AG09309 (cell line): Measurements from ENCODE around the gene KIF1B.

Experiments used
- DNase-seq: peaks from one replicate; pipeline ENCODE4 v3.0.0-alpha.2; 2010; ENCODE audit warnings: low read depth
- H3K4me3 ChIP-seq: 2 replicates; pipeline ENCODE4 v1.5.1; 2011; ENCODE audit warnings: mild to moderate bottlenecking, low read depth, low read length, moderate library complexity; ENCODE audit not compliant: control insufficient read depth
- CTCF ChIP-seq: IDR thresholded peaks from 2 replicates; pipeline ENCODE4 v1.5.1; 2011; ENCODE audit warnings: mild to moderate bottlenecking, low read depth, low read length, inconsistent platforms; ENCODE audit not compliant: insufficient read depth, control insufficient read depth; ENCODE audit errors: missing control alignments

The KIF1B gene

GRCh38 chr1:10271090-10271489 lies 60.7 kb downstream of the KIF1B start:
- no peak for TF ChIP-seq CTCF

GRCh38 chr1:10271869-10272268 lies 61.5 kb downstream of the KIF1B start:
- no peak for DNase-seq
- TF ChIP-seq CTCF = no peak
- H3K4me3 ChIP-seq = no peak overlapping the region

More at GRCh38 chr1:10271090-10271489, 60.7 kb downstream of the KIF1B start:
- H3K4me3 ChIP-seq = no peak overlapping the region
- no peak for DNase-seq

GRCh38 chr1:10272274-10272673 lies 61.9 kb downstream of the KIF1B start:
- no peak overlapping the region for H3K4me3 ChIP-seq
- DNase-seq = no peak
- TF ChIP-seq CTCF = no peak

GRCh38 chr1:10278880-10279279 lies 68.5 kb downstream of the KIF1B start:
- H3K4me3 ChIP-seq = no peak overlapping the region
- no peak for DNase-seq
- TF ChIP-seq CTCF = no peak

- no peak for TF ChIP-seq CTCF
- peak; percentile 24 for DNase-seq
- H3K4me3 ChIP-seq = no peak overlapping the region
These were observed 70.3 kb downstream of the KIF1B start for GRCh38 chr1:10280439-10281350.

GRCh38 chr1:10283318-10283984 lies 73.1 kb downstream of the KIF1B start:
- DNase-seq = no peak
- no peak for TF ChIP-seq CTCF
- no peak overlapping the region for H3K4me3 ChIP-seq
